ENCODE measurements around the gene CYB5D1.
A peak's percentile ranks its signal among the peaks of the same experiment; 100 is the strongest.

DNA sequence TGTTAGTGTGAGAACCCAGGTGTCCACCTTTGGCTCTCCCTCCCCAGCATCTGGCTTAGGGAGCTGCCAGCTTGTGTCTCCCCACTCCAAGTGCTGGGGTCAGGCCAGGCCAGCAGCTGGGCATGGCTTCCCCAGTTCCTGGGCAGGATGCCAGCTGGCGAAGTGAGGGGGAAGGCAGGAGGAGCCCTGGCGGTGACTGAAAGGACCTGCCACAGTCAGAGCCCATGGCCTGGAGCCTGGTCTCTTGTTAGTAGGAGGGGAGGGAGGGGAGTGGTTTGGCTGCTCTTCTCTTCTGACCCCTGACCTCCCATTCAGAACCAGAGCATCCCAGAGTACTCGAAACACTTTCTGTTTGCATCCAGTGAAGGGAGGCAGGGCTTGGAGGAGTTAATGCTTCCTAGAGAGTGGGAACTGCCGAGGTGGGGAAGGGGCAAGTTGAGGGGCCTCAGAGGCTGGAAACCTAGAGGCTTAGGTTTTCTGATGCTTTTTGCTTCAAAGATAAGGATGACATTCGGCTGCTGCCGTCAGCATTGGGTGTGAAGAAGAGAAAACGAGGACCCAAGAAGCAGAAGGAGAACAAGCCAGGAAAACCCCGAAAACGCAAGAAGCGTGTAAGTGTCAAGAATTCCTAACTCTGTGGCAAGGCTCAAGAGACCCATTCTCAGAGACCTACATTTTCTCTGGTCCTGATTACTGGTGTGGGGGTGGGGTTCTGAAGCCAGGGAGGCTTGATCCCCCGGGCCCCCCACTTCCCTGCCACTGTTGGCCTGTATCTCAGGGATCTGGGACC, 31.6 kb downstream of the CYB5D1 start:
- TF ChIP-seq, protein P1, sequence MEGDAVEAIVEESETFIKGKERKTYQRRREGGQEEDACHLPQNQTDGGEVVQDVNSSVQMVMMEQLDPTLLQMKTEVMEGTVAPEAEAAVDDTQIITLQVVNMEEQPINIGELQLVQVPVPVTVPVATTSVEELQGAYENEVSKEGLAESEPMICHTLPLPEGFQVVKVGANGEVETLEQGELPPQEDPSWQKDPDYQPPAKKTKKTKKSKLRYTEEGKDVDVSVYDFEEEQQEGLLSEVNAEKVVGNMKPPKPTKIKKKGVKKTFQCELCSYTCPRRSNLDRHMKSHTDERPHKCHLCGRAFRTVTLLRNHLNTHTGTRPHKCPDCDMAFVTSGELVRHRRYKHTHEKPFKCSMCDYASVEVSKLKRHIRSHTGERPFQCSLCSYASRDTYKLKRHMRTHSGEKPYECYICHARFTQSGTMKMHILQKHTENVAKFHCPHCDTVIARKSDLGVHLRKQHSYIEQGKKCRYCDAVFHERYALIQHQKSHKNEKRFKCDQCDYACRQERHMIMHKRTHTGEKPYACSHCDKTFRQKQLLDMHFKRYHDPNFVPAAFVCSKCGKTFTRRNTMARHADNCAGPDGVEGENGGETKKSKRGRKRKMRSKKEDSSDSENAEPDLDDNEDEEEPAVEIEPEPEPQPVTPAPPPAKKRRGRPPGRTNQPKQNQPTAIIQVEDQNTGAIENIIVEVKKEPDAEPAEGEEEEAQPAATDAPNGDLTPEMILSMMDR (IDR thresholded peaks at IDR 0.05; ENCODE audit: poor library complexity): peak; percentile 11
- TF ChIP-seq EZH2phosphoT487 (IDR thresholded peaks at IDR 0.05; ENCODE audit: low read depth, severe bottlenecking, unreplicated experiment): no peak
